Uterus (tissue), 2 donors: Measurements from ENCODE around the gene TMEM218.

Experiments
- POLR2A ChIP-seq, 2 donors: fragments of 450-650 bp; IDR thresholded peaks; one replicate each; pipeline ENCODE4 v1.6.1; 2016; ENCODE audit warnings: antibody characterized with exemption in 2 of 2, mild to moderate bottlenecking in 1 of 2, moderate library complexity in 1 of 2
- TF ChIP-seq, protein P1 (sequence below), 4 experiments: fragments of 200-600 bp in 2 of 4; fragments of 450-650 bp in 2 of 4; sonication (generic) in 2 of 4; IDR thresholded peaks; one replicate each; pipeline ENCODE4 v1.5.1; 2016 to 2019; ENCODE audit warnings: antibody characterized with exemption in 4 of 4, mild to moderate bottlenecking in 2 of 4, moderate library complexity in 1 of 4

DNA sequence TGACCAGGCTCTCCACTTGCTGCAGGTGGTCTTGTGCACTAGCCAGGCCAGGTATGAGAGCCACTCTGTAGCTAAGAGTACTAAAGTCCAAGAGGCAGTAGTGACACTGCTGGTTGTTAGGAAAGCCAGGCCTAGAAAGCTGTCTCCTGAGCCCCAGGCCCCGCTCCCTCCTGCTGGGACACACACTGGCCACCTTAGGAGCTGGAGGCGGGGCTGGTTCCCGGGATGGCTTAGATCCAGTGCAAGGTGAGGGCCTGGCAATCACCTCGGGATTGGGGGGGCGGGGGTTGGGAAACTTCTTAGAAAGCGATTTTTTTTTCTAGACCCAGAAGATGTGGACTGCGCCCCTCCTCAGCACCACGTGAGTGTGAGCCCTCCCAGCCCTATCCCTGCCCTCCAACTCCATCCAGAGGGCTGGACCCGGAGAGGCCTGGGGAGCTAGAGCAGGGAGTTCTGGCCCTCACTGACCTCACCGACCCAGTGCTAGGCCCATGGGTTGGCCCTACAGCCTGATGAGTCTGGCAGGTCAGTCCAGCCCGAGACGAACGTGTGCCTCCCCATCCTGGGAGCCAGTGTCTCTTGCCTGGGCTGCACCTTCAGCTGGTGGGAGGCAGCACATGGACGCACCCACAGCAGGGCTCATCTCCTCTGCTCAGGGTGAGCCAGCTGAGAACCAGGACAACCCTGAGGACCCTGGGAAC lies 30.2 kb downstream of the TMEM218 start:
- TF ChIP-seq, protein P1, sequence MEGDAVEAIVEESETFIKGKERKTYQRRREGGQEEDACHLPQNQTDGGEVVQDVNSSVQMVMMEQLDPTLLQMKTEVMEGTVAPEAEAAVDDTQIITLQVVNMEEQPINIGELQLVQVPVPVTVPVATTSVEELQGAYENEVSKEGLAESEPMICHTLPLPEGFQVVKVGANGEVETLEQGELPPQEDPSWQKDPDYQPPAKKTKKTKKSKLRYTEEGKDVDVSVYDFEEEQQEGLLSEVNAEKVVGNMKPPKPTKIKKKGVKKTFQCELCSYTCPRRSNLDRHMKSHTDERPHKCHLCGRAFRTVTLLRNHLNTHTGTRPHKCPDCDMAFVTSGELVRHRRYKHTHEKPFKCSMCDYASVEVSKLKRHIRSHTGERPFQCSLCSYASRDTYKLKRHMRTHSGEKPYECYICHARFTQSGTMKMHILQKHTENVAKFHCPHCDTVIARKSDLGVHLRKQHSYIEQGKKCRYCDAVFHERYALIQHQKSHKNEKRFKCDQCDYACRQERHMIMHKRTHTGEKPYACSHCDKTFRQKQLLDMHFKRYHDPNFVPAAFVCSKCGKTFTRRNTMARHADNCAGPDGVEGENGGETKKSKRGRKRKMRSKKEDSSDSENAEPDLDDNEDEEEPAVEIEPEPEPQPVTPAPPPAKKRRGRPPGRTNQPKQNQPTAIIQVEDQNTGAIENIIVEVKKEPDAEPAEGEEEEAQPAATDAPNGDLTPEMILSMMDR (IDR thresholded peaks at IDR 0.05), result no peak
- no peak for TF ChIP-seq POLR2A (IDR thresholded peaks at IDR 0.05)
